ENCODE measurements around the gene ORAI2. TPM values are rescaled to one million over a fixed set of nuclear protein-coding genes. Genes with fewer than 3 reads are reported as not detected.

The ORAI2 gene
- total and polyA plus RNA-seq, 10 of the 15 experiments (the other 5 are each of a cell fraction or from before 2014, with no cell fraction given), result 5.8 to 111 (median 46.9) TPM

GRCh38 chr7:102427019-102427405 lies 6.4 kb upstream of the ORAI2 start:
- ChIA-PET POLR2A (interaction anchor here (0.7 to 13.0 kb wide), 7 partner anchors 11 to 1175 kb away, joined by 3 to 210 read pairs (median 7); no protein-coding TSS in a partner anchor), SMC1A (ENCODE audit: uncharacterized antibody, unreplicated experiment) (interaction anchor here (0.8 to 6.7 kb wide), 6 partner anchors 11 to 23 kb away, joined by 3 to 89 read pairs (median 28); no protein-coding TSS in a partner anchor), RAD21 (ENCODE audit: unreplicated experiment) (interaction anchor here (1.0 to 6.0 kb wide), 7 partner anchors 10 to 120 kb away, joined by 4 to 115 read pairs (median 23); no protein-coding TSS in a partner anchor), CTCF (interaction anchor here (0.7 to 5.3 kb wide), 5 partner anchors 9 to 22 kb away, joined by 3 to 32 read pairs (median 9); no protein-coding TSS in a partner anchor)
- peak overlapping the region; percentile 85 for H3K4me2 ChIP-seq (ENCODE audit: control insufficient read depth, insufficient read depth)
- H3K4me1 ChIP-seq (ENCODE audit: control insufficient read depth, insufficient read depth, low read length), result peaks cover 60% of the 10 kb centered on the region
- 56% methylated on average over 5 of the region's 5 CpGs for WGBS (ENCODE audit: insufficient coverage, insufficient replicate concordance, low lambda C conversion rate, missing lambda C conversion rate)
- H2AFZ ChIP-seq (ENCODE audit: control insufficient read depth, low read depth, low read length), result no peak overlapping the region
- no peaks in the 10 kb centered on the region for H4K20me1 ChIP-seq (ENCODE audit: control insufficient read depth, insufficient read depth)
- FAIRE-seq, result no peak
- no peaks in the 10 kb centered on the region for H3K9me3 ChIP-seq (replicated peaks; ENCODE audit: control insufficient read depth, insufficient read depth, low read length)
- no TSS peak for BruUV-seq (replicated peaks)
- H3K4me3 ChIP-seq, result peak overlapping the region; percentile 64
- in situ Hi-C loops (cut with MboI), result no loop called here
- H3K36me3 ChIP-seq (ENCODE audit: control insufficient read depth in 2 of 2, insufficient read depth in 2 of 2, low read length in 1 of 2), result peaks cover 2% of the 10 kb centered on the region in 2 experiments
- ATAC-seq, result no peak
- H3K27me3 ChIP-seq (replicated peaks in 1 of 2; ENCODE audit: control insufficient read depth in 2 of 2, insufficient read depth in 2 of 2, low read length in 1 of 2), result no peaks in the 10 kb centered on the region
- peak overlapping the region; percentile 97 for H3K9ac ChIP-seq (ENCODE audit: control insufficient read depth, insufficient read depth, low read length)
- peaks cover 9% of the 10 kb centered on the region for H3K79me2 ChIP-seq (ENCODE audit: control insufficient read depth, insufficient read depth, low read length)
- TF ChIP-seq, protein P1, sequence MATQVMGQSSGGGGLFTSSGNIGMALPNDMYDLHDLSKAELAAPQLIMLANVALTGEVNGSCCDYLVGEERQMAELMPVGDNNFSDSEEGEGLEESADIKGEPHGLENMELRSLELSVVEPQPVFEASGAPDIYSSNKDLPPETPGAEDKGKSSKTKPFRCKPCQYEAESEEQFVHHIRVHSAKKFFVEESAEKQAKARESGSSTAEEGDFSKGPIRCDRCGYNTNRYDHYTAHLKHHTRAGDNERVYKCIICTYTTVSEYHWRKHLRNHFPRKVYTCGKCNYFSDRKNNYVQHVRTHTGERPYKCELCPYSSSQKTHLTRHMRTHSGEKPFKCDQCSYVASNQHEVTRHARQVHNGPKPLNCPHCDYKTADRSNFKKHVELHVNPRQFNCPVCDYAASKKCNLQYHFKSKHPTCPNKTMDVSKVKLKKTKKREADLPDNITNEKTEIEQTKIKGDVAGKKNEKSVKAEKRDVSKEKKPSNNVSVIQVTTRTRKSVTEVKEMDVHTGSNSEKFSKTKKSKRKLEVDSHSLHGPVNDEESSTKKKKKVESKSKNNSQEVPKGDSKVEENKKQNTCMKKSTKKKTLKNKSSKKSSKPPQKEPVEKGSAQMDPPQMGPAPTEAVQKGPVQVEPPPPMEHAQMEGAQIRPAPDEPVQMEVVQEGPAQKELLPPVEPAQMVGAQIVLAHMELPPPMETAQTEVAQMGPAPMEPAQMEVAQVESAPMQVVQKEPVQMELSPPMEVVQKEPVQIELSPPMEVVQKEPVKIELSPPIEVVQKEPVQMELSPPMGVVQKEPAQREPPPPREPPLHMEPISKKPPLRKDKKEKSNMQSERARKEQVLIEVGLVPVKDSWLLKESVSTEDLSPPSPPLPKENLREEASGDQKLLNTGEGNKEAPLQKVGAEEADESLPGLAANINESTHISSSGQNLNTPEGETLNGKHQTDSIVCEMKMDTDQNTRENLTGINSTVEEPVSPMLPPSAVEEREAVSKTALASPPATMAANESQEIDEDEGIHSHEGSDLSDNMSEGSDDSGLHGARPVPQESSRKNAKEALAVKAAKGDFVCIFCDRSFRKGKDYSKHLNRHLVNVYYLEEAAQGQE (IDR thresholded peaks at IDR 0.05; ENCODE audit: low read depth, low read length), result no peak
- 0 out of 4 replicates have a peak, but pooled peaks of 1 of the 2 experiments have one; percentile 40 for TF ChIP-seq ETV6 (conservative IDR thresholded peaks at IDR 0.05 in 1 of 2, IDR thresholded peaks at IDR 0.05 in 1 of 2; ENCODE audit: borderline replicate concordance in 1 of 2, low read depth in 1 of 2)
- intact Hi-C loops (cut with micrococcal nuclease; ENCODE audit: unreplicated experiment), result no loop called here
- DNase-seq (ENCODE audit: low read depth, low spot score), result no peak
- H3K27ac ChIP-seq (ENCODE audit: control insufficient read depth, insufficient read depth), result peak overlapping the region; percentile 99

Data from GM12878 (cell line).